Gastroesophageal sphincter (tissue), 3 donors: ENCODE results near the gene ATP11A.

Experiments
- CTCF ChIP-seq, 4 experiments: fragments of 200-600 bp in 2 of 4; fragments of 450-650 bp in 2 of 4; sonication (generic) in 1 of 4; IDR thresholded peaks; one replicate each; pipeline ENCODE4 v1.5.1; 2017 to 2019; ENCODE audit warnings: antibody characterized with exemption in 4 of 4, mild to moderate bottlenecking in 2 of 4, moderate library complexity in 2 of 4
- POLR2A ChIP-seq, 2 donors: fragments of 450-650 bp; IDR thresholded peaks; one replicate each; pipeline ENCODE4 v1.6.1; 2017; ENCODE audit warnings: antibody characterized with exemption in 2 of 2, mild to moderate bottlenecking in 2 of 2, moderate library complexity in 1 of 2
- POLR2AphosphoS5 ChIP-seq: sonication (generic); formaldehyde crosslinking; IDR thresholded peaks from one replicate; pipeline ENCODE4 v1.6.1; 2017; ENCODE audit warnings: antibody characterized with exemption

GRCh38 chr13:112738606-112739005, 48.8 kb downstream of the ATP11A start:
- no peak for TF ChIP-seq CTCF (IDR thresholded peaks at IDR 0.05)
- no peak for TF ChIP-seq POLR2AphosphoS5
- no peak for TF ChIP-seq POLR2A (IDR thresholded peaks at IDR 0.05)
